Neural cell (in vitro differentiated cells): ENCODE data around the gene NIPA2. TPM values are rescaled to one million over a fixed set of nuclear protein-coding genes. Genes with fewer than 3 reads are reported as not detected.

Experiments
- H2AFZ ChIP-seq: fragments of 200-600, 300-800 bp; sonication (generic), shearing (Covaris generic); 2 replicates; pipeline ENCODE4 v1.6.0; 2014; ENCODE audit warnings: low read depth, mild to moderate bottlenecking, antibody characterized with exemption, low read length, moderate library complexity
- H3F3A ChIP-seq: fragments of 200-600 bp; shearing (Covaris generic); 2 replicates; pipeline ENCODE4 v1.6.1; 2016; ENCODE audit warnings: mild to moderate bottlenecking, moderate library complexity, mixed read lengths, antibody characterized with exemption, low read length; ENCODE audit not compliant: insufficient read depth, poor library complexity, severe bottlenecking
- H3K27ac ChIP-seq: fragments of 200-600, 300-800 bp; sonication (generic), shearing (Covaris generic); 2 replicates; pipeline ENCODE4 v1.5.1; 2014; ENCODE audit warnings: mild to moderate bottlenecking, low read length, moderate library complexity
- H3K27me3 ChIP-seq: fragments of 300-800, 200-600 bp; sonication (generic), shearing (Covaris generic); 2 replicates; pipeline ENCODE4 v1.6.0; 2014; ENCODE audit warnings: mild to moderate bottlenecking, low read depth, low read length, moderate library complexity; ENCODE audit not compliant: insufficient read depth
- H3K36me3 ChIP-seq: fragments of 300-800, 200-600 bp; sonication (generic), shearing (Covaris generic); 2 replicates; pipeline ENCODE4 v1.5.1; 2014; ENCODE audit warnings: mild to moderate bottlenecking, antibody characterized with exemption, low read length, moderate library complexity; ENCODE audit not compliant: insufficient read depth
- H3K4me2 ChIP-seq: fragments of 300-800, 200-600 bp; sonication (generic), shearing (Covaris generic); 2 replicates; pipeline ENCODE4 v1.6.0; 2014; ENCODE audit warnings: mild to moderate bottlenecking, low read length
- H3K4me3 ChIP-seq: fragments of 300-800, 200-600 bp; sonication (generic), shearing (Covaris generic); 2 replicates; pipeline ENCODE4 v1.5.1; 2014; ENCODE audit warnings: mild to moderate bottlenecking, low read length, moderate library complexity
- H3K79me2 ChIP-seq: fragments of 200-600 bp; shearing (Covaris generic); replicated peaks from 2 replicates; pipeline ENCODE4 v1.6.0; 2014; ENCODE audit warnings: mild to moderate bottlenecking, low read length, moderate library complexity; ENCODE audit not compliant: insufficient read depth
- H3K9ac ChIP-seq: fragments of 300-800, 200-600 bp; sonication (generic), shearing (Covaris generic); 2 replicates; pipeline ENCODE4 v1.6.1; 2016; ENCODE audit warnings: mild to moderate bottlenecking, low read length, mixed read lengths
- H3K9me2 ChIP-seq: fragments of 200-600 bp; shearing (Covaris generic); 2 replicates; pipeline ENCODE4 v1.6.1; 2016; ENCODE audit warnings: mild to moderate bottlenecking, low read length, mixed read lengths; ENCODE audit not compliant: insufficient read depth
- H3K9me3 ChIP-seq: fragments of 200-600, 300-800 bp; sonication (generic), shearing (Covaris generic); 2 replicates; pipeline ENCODE4 v1.6.1; 2016; ENCODE audit warnings: mild to moderate bottlenecking, mixed run types, low read length, moderate library complexity, mixed read lengths
- H4K20me1 ChIP-seq: fragments of 200-600 bp; shearing (Covaris generic); 2 replicates; pipeline ENCODE4 v1.6.1; 2016; ENCODE audit warnings: mild to moderate bottlenecking, mixed run types; ENCODE audit not compliant: insufficient read depth
- CTCF ChIP-seq: fragments of 450-650 bp; IDR thresholded peaks from 2 replicates; pipeline ENCODE4 v1.5.1; 2014; ENCODE audit warnings: antibody characterized with exemption, mild to moderate bottlenecking, moderate library complexity; ENCODE audit not compliant: poor library complexity, severe bottlenecking
- EP300 ChIP-seq: fragments of 450-650 bp; conservative IDR thresholded peaks from 2 replicates; pipeline ENCODE4 v1.6.1; 2014; ENCODE audit warnings: antibody characterized with exemption, mild to moderate bottlenecking, moderate library complexity; ENCODE audit not compliant: poor library complexity, severe bottlenecking
- EZH2 ChIP-seq: fragments of 200-600, 300-800 bp; shearing (Covaris generic), sonication (generic); IDR thresholded peaks from 2 replicates; pipeline ENCODE4 v1.6.1; 2014; ENCODE audit warnings: antibody characterized with exemption, low read length, borderline replicate concordance, mild to moderate bottlenecking; ENCODE audit not compliant: insufficient read depth, poor library complexity, severe bottlenecking
- MXI1 ChIP-seq: fragments of 450-650 bp; conservative IDR thresholded peaks from 2 replicates; pipeline ENCODE4 v1.6.1; 2014; ENCODE audit warnings: antibody characterized with exemption, mild to moderate bottlenecking; ENCODE audit not compliant: poor library complexity, severe bottlenecking
- POLR2AphosphoS5 ChIP-seq: IDR thresholded peaks from 2 replicates; pipeline ENCODE4 v1.6.1; 2012
- RAD21 ChIP-seq: fragments of 450-650 bp; conservative IDR thresholded peaks from 2 replicates; pipeline ENCODE4 v1.6.1; 2014; ENCODE audit warnings: antibody characterized with exemption, mild to moderate bottlenecking, moderate library complexity
- REST ChIP-seq: IDR thresholded peaks from 2 replicates; pipeline ENCODE4 v1.6.1; 2012; ENCODE audit warnings: borderline replicate concordance
- SMC3 ChIP-seq: fragments of 450-650 bp; conservative IDR thresholded peaks from 2 replicates; pipeline ENCODE4 v1.6.1; 2014; ENCODE audit warnings: antibody characterized with exemption, mild to moderate bottlenecking, moderate library complexity; ENCODE audit not compliant: poor library complexity
- TAF1 ChIP-seq: IDR thresholded peaks from 2 replicates; pipeline ENCODE4 v1.6.1; 2012; ENCODE audit warnings: low read depth
- polyA plus RNA-seq: library from polyadenylated mRNA; depleted of rRNA; stranded (reverse); fragments of >200 nt; gene quantifications from 2 replicates; pipeline ENCODE4 v1.2.3, GENCODE V29; 2014

The NIPA2 gene
- polyA plus RNA-seq, 1 donor from 2014 or later, result 52.6 TPM

GRCh38 chr15:22845289-22845900, 6.9 kb downstream of the NIPA2 start:
- Histone ChIP-seq H2AFZ (no peak overlapping the region), H3K27ac (no peak overlapping the region), H3K4me3 (no peak overlapping the region), H3F3A (no peaks in the 10 kb centered on the region), H3K9me2 (no peaks in the 10 kb centered on the region), H3K4me2 (no peak overlapping the region), H3K36me3 (no peaks in the 10 kb centered on the region), H3K79me2 (peaks cover 15% of the 10 kb centered on the region), H4K20me1 (no peaks in the 10 kb centered on the region), H3K9ac (no peak overlapping the region), H3K9me3 (no peaks in the 10 kb centered on the region), H3K27me3 (no peaks in the 10 kb centered on the region)
- TF ChIP-seq CTCF (no peak), RAD21 (no peak), EP300 (no peak), SMC3 (no peak), TAF1 (no peak), REST (no peak), MXI1 (no peak), EZH2 (no peak), POLR2AphosphoS5 (no peak)

- Histone ChIP-seq H3K36me3 (no peaks in the 10 kb centered on the region), H3K4me2 (no peak overlapping the region), H2AFZ (no peak overlapping the region), H3K27ac (no peak overlapping the region), H3F3A (no peaks in the 10 kb centered on the region), H3K79me2 (peaks cover 10% of the 10 kb centered on the region), H3K27me3 (no peaks in the 10 kb centered on the region), H3K9me2 (no peaks in the 10 kb centered on the region), H3K4me3 (no peak overlapping the region), H4K20me1 (no peaks in the 10 kb centered on the region), H3K9me3 (no peaks in the 10 kb centered on the region), H3K9ac (no peak overlapping the region)
- TF ChIP-seq REST (no peak), EZH2 (no peak), TAF1 (no peak), POLR2AphosphoS5 (no peak), MXI1 (no peak)
Observed at GRCh38 chr15:22846073-22846472, 7.6 kb downstream of the NIPA2 start.
